ENCODE data around the gene PTH2R.
A peak's percentile ranks its signal among the peaks of the same experiment; 100 is the strongest.

Gene PTH2R

GRCh38 chr2:208369091-208369490 lies 37.5 kb upstream of the PTH2R start:
- H2BK5ac ChIP-seq (ENCODE audit: low read depth, low read length, poor library complexity), result no peak overlapping the region
- H3K27me3 ChIP-seq (ENCODE audit: insufficient read depth, low read length), result no peaks in the 10 kb centered on the region
- H3K27ac ChIP-seq (ENCODE audit: low read depth, low read length), result no peak overlapping the region
- no peak overlapping the region for H4K91ac ChIP-seq (ENCODE audit: low read depth, low read length)
- no peaks in the 10 kb centered on the region for H3K36me3 ChIP-seq (ENCODE audit: control insufficient read depth in 1 of 2, insufficient read depth in 2 of 2, low read length in 2 of 2)
- DNase-seq, result peak; percentile 76 to 94
- no peak overlapping the region for H3K23ac ChIP-seq (ENCODE audit: low read length)
- no peaks in the 10 kb centered on the region for H3K79me2 ChIP-seq (ENCODE audit: control insufficient read depth, insufficient read depth, low read length, poor library complexity)
- H3K4me2 ChIP-seq (ENCODE audit: low read length), result no peak overlapping the region
- no peak overlapping the region for H3K4ac ChIP-seq (ENCODE audit: low read depth, low read length)
- no peaks in the 10 kb centered on the region for H3K4me1 ChIP-seq (ENCODE audit: control insufficient read depth in 1 of 2, insufficient read depth in 2 of 2, low read length in 2 of 2)
- no peaks in the 10 kb centered on the region for H3K9me3 ChIP-seq (ENCODE audit: insufficient read depth, low read depth, low read length)
- no peak overlapping the region for H2AK5ac ChIP-seq (ENCODE audit: low read length)
- H2BK12ac ChIP-seq (ENCODE audit: low read length), result no peak overlapping the region
- H4K8ac ChIP-seq (ENCODE audit: low read depth, low read length), result no peak overlapping the region
- no peak overlapping the region for H3K14ac ChIP-seq (ENCODE audit: low read length)
- no peak overlapping the region for H2AFZ ChIP-seq (ENCODE audit: insufficient read depth, low read length, poor library complexity)
- no CpG with 5 or more reads among the region's 2 CpGs for WGBS (ENCODE audit: extremely low coverage, insufficient coverage, insufficient read length)
- no peak overlapping the region for H3K9ac ChIP-seq (ENCODE audit: low read length)
- H3K79me1 ChIP-seq (ENCODE audit: low read length), result no peaks in the 10 kb centered on the region
- no peak overlapping the region for H2BK120ac ChIP-seq (ENCODE audit: insufficient read depth, low read length, poor library complexity)
- H3K18ac ChIP-seq (ENCODE audit: low read length), result no peak overlapping the region
- no peak overlapping the region for H3K4me3 ChIP-seq (ENCODE audit: low read depth, low read length)
- no peak overlapping the region for H4K12ac ChIP-seq (ENCODE audit: low read depth, low read length)

GRCh38 chr2:208370881-208371633 lies 35.5 kb upstream of the PTH2R start:
- H4K91ac ChIP-seq (ENCODE audit: low read depth, low read length), result no peak overlapping the region
- H3K9me3 ChIP-seq (ENCODE audit: insufficient read depth, low read depth, low read length), result no peaks in the 10 kb centered on the region
- H3K23ac ChIP-seq (ENCODE audit: low read length), result no peak overlapping the region
- no peak overlapping the region for H3K4ac ChIP-seq (ENCODE audit: low read depth, low read length)
- no peak overlapping the region for H3K27ac ChIP-seq (ENCODE audit: low read depth, low read length)
- no peak overlapping the region for H3K18ac ChIP-seq (ENCODE audit: low read length)
- no peak overlapping the region for H2BK12ac ChIP-seq (ENCODE audit: low read length)
- WGBS (ENCODE audit: extremely low coverage, insufficient coverage, insufficient read length), result no CpG with 5 or more reads among the region's 8 CpGs
- no peak overlapping the region for H3K14ac ChIP-seq (ENCODE audit: low read length)
- H4K8ac ChIP-seq (ENCODE audit: low read depth, low read length), result no peak overlapping the region
- no peaks in the 10 kb centered on the region for H3K4me1 ChIP-seq (ENCODE audit: control insufficient read depth in 1 of 2, insufficient read depth in 2 of 2, low read length in 2 of 2)
- no peak overlapping the region for H3K4me2 ChIP-seq (ENCODE audit: low read length)
- no peaks in the 10 kb centered on the region for H3K79me2 ChIP-seq (ENCODE audit: control insufficient read depth, insufficient read depth, low read length, poor library complexity)
- no peaks in the 10 kb centered on the region for H3K27me3 ChIP-seq (ENCODE audit: insufficient read depth, low read length)
- H2BK5ac ChIP-seq (ENCODE audit: low read depth, low read length, poor library complexity), result no peak overlapping the region
- H3K79me1 ChIP-seq (ENCODE audit: low read length), result no peaks in the 10 kb centered on the region
- no peak overlapping the region for H3K4me3 ChIP-seq (ENCODE audit: low read depth, low read length)
- no peak overlapping the region for H3K9ac ChIP-seq (ENCODE audit: low read length)
- H2BK120ac ChIP-seq (ENCODE audit: insufficient read depth, low read length, poor library complexity), result no peak overlapping the region
- H2AFZ ChIP-seq (ENCODE audit: insufficient read depth, low read length, poor library complexity), result no peak overlapping the region
- H3K36me3 ChIP-seq (ENCODE audit: control insufficient read depth in 1 of 2, insufficient read depth in 2 of 2, low read length in 2 of 2), result no peaks in the 10 kb centered on the region
- DNase-seq, result no peak
- no peak overlapping the region for H4K12ac ChIP-seq (ENCODE audit: low read depth, low read length)
- H2AK5ac ChIP-seq (ENCODE audit: low read length), result no peak overlapping the region

- no CpG with 5 or more reads among the region's 1 CpG for WGBS (ENCODE audit: extremely low coverage, insufficient coverage, insufficient read length)
Measured at GRCh38 chr2:208371634-208371935, 35.0 kb upstream of the PTH2R start.

GRCh38 chr2:208373460-208374089 lies 33.0 kb upstream of the PTH2R start:
- Histone ChIP-seq H3K4ac (ENCODE audit: low read depth, low read length) (no peak overlapping the region), H3K79me2 (ENCODE audit: control insufficient read depth, insufficient read depth, low read length, poor library complexity) (no peaks in the 10 kb centered on the region), H2BK12ac (ENCODE audit: low read length) (no peak overlapping the region), H2BK120ac (ENCODE audit: insufficient read depth, low read length, poor library complexity) (no peak overlapping the region), H3K79me1 (ENCODE audit: low read length) (no peaks in the 10 kb centered on the region), H4K8ac (ENCODE audit: low read depth, low read length) (no peak overlapping the region), H3K36me3 (ENCODE audit: control insufficient read depth in 1 of 2, insufficient read depth in 2 of 2, low read length in 2 of 2) (no peaks in the 10 kb centered on the region), H2BK5ac (ENCODE audit: low read depth, low read length, poor library complexity) (no peak overlapping the region), H4K91ac (ENCODE audit: low read depth, low read length) (no peak overlapping the region), H3K23ac (ENCODE audit: low read length) (no peak overlapping the region), H2AFZ (ENCODE audit: insufficient read depth, low read length, poor library complexity) (no peak overlapping the region), H3K9ac (ENCODE audit: low read length) (no peak overlapping the region), H3K4me3 (ENCODE audit: low read depth, low read length) (no peak overlapping the region), H3K9me3 (ENCODE audit: insufficient read depth, low read depth, low read length) (no peaks in the 10 kb centered on the region), H3K4me2 (ENCODE audit: low read length) (no peak overlapping the region), H3K4me1 (ENCODE audit: control insufficient read depth in 1 of 2, insufficient read depth in 2 of 2, low read length in 2 of 2) (no peaks in the 10 kb centered on the region), H3K18ac (ENCODE audit: low read length) (no peak overlapping the region), H3K27ac (ENCODE audit: low read depth, low read length) (no peak overlapping the region), H2AK5ac (ENCODE audit: low read length) (no peak overlapping the region), H3K27me3 (ENCODE audit: insufficient read depth, low read length) (no peaks in the 10 kb centered on the region), H3K14ac (ENCODE audit: low read length) (no peak overlapping the region), H4K12ac (ENCODE audit: low read depth, low read length) (no peak overlapping the region)
- no CpG with 5 or more reads among the region's 2 CpGs for whole genome bisulfite sequencing (ENCODE audit: extremely low coverage, insufficient coverage, insufficient read length)
- DNase-seq, result peak; percentile 47 to 83

More at GRCh38 chr2:208371634-208371935, 35.0 kb upstream of the PTH2R start:
- Histone ChIP-seq H2BK12ac (ENCODE audit: low read length) (no peak overlapping the region), H3K27me3 (ENCODE audit: insufficient read depth, low read length) (no peaks in the 10 kb centered on the region), H3K18ac (ENCODE audit: low read length) (no peak overlapping the region), H2AFZ (ENCODE audit: insufficient read depth, low read length, poor library complexity) (no peak overlapping the region), H3K4me3 (ENCODE audit: low read depth, low read length) (no peak overlapping the region), H3K23ac (ENCODE audit: low read length) (no peak overlapping the region), H4K12ac (ENCODE audit: low read depth, low read length) (no peak overlapping the region), H3K4me1 (ENCODE audit: control insufficient read depth in 1 of 2, insufficient read depth in 2 of 2, low read length in 2 of 2) (no peaks in the 10 kb centered on the region), H3K79me1 (ENCODE audit: low read length) (no peaks in the 10 kb centered on the region), H3K14ac (ENCODE audit: low read length) (no peak overlapping the region), H3K9ac (ENCODE audit: low read length) (no peak overlapping the region), H3K4ac (ENCODE audit: low read depth, low read length) (no peak overlapping the region), H4K91ac (ENCODE audit: low read depth, low read length) (no peak overlapping the region), H2AK5ac (ENCODE audit: low read length) (no peak overlapping the region), H3K79me2 (ENCODE audit: control insufficient read depth, insufficient read depth, low read length, poor library complexity) (no peaks in the 10 kb centered on the region), H4K8ac (ENCODE audit: low read depth, low read length) (no peak overlapping the region), H3K27ac (ENCODE audit: low read depth, low read length) (no peak overlapping the region), H3K4me2 (ENCODE audit: low read length) (no peak overlapping the region), H3K36me3 (ENCODE audit: control insufficient read depth in 1 of 2, insufficient read depth in 2 of 2, low read length in 2 of 2) (no peaks in the 10 kb centered on the region), H2BK120ac (ENCODE audit: insufficient read depth, low read length, poor library complexity) (no peak overlapping the region), H2BK5ac (ENCODE audit: low read depth, low read length, poor library complexity) (no peak overlapping the region), H3K9me3 (ENCODE audit: insufficient read depth, low read depth, low read length) (no peaks in the 10 kb centered on the region)
- DNase-seq, result no peak
